WTC11 (cell line): ENCODE data around the gene EIF3A. TPM values are rescaled to one million over a fixed set of nuclear protein-coding genes. Genes with fewer than 3 reads are reported as not detected.

ENCODE experiments used
- ATAC-seq: fragments of 200-7000 bp; cut with Tn5 transposase; 2 replicates; pipeline ENCODE4 v1.10.0; 2021; ENCODE audit warnings: mild to moderate bottlenecking, moderate library complexity
- CTCF ChIA-PET: fragments of 300-600 bp; sonication (Branson Sonifier 250); formaldehyde crosslinking; loops from one replicate; lab custom pipeline; 2021; ENCODE audit warnings: antibody characterized with exemption; lab: Charles Lee
- POLR2A ChIA-PET: fragments of 350-600 bp; sonication (Branson Sonifier 250); formaldehyde crosslinking; loops from one replicate; lab custom pipeline; 2021; ENCODE audit warnings: antibody characterized with exemption; lab: Charles Lee
- DNase-seq: peaks from one replicate; pipeline ENCODE4 v3.0.0; 2021; ENCODE audit warnings: low spot score
- H3K27ac Mint-ChIP-seq: 2 replicates; pipeline ENCODE4 v1.8.0; 2021; ENCODE audit warnings: mixed read lengths
- H3K27me3 Mint-ChIP-seq: 2 replicates; pipeline ENCODE4 v1.8.0; 2021; ENCODE audit warnings: low read depth, mild to moderate bottlenecking, moderate library complexity, mixed read lengths
- H3K36me3 Mint-ChIP-seq: 2 replicates; pipeline ENCODE4 v1.8.0; 2021; ENCODE audit warnings: mixed read lengths
- H3K4me1 Mint-ChIP-seq: 2 replicates; pipeline ENCODE4 v1.8.0; 2022; ENCODE audit warnings: mixed read lengths
- H3K4me3 Mint-ChIP-seq: 2 replicates; pipeline ENCODE4 v1.8.0; 2021; ENCODE audit warnings: mild to moderate bottlenecking, moderate library complexity, mixed read lengths
- H3K9me3 Mint-ChIP-seq: 2 replicates; pipeline ENCODE4 v1.8.0; 2021; ENCODE audit warnings: mixed read lengths
- ATF1 ChIP-seq: sonication (generic); formaldehyde crosslinking; IDR thresholded peaks from 2 replicates; pipeline ENCODE4 v1.8.1; 2023; ENCODE audit warnings: mild to moderate bottlenecking, moderate library complexity, missing genetic modification reagents
- CTCF ChIP-seq: fragments of 200-600 bp; IDR thresholded peaks from 2 replicates; pipeline ENCODE4 v1.8.0; 2022; ENCODE audit warnings: antibody characterized with exemption
- ERG ChIP-seq: fragments of 250-450 bp; sonication (Bioruptor Pico); IDR thresholded peaks from 2 replicates; pipeline ENCODE4 v1.8.0; 2021; ENCODE audit warnings: mild to moderate bottlenecking
- GABPB1 ChIP-seq: sonication (generic); formaldehyde crosslinking; IDR thresholded peaks from 2 replicates; pipeline ENCODE4 v1.8.1; 2023; ENCODE audit warnings: mild to moderate bottlenecking, missing genetic modification reagents
- GRHL2 ChIP-seq: fragments of 250-450 bp; sonication (Bioruptor Pico); IDR thresholded peaks from 2 replicates; pipeline ENCODE4 v1.8.0; 2022; ENCODE audit warnings: mild to moderate bottlenecking, moderate library complexity; ENCODE audit not compliant: insufficient replicate concordance, severe bottlenecking
- GTF2I ChIP-seq: fragments of 250-450 bp; sonication (Bioruptor Pico); conservative IDR thresholded peaks from 2 replicates; pipeline ENCODE4 v1.4.0; 2021; ENCODE audit warnings: mild to moderate bottlenecking
- HMGA2 ChIP-seq: fragments of 250-450 bp; sonication (Bioruptor Pico); IDR thresholded peaks from 2 replicates; pipeline ENCODE4 v1.4.0; 2021; ENCODE audit warnings: mild to moderate bottlenecking, moderate library complexity
- HMGXB4 ChIP-seq: sonication (generic); formaldehyde crosslinking; IDR thresholded peaks from 2 replicates; pipeline ENCODE4 v1.8.1; 2023; ENCODE audit warnings: mild to moderate bottlenecking, moderate library complexity, missing genetic modification reagents
- IRF2 ChIP-seq: sonication (generic); formaldehyde crosslinking; IDR thresholded peaks from 2 replicates; pipeline ENCODE4 v1.8.0; 2022; ENCODE audit warnings: low read depth, missing genetic modification reagents, borderline replicate concordance
- KAT7 ChIP-seq: sonication (generic); formaldehyde crosslinking; IDR thresholded peaks from 2 replicates; pipeline ENCODE4 v1.8.1; 2023; ENCODE audit warnings: missing genetic modification reagents, mild to moderate bottlenecking, borderline replicate concordance
- NFATC4 ChIP-seq: fragments of 250-450 bp; sonication (Bioruptor Pico); IDR thresholded peaks from 2 replicates; pipeline ENCODE4 v1.9.0; 2021; ENCODE audit warnings: mild to moderate bottlenecking
- NFYB ChIP-seq: sonication (generic); formaldehyde crosslinking; conservative IDR thresholded peaks from 2 replicates; pipeline ENCODE4 v1.8.0; 2022; ENCODE audit warnings: low read depth, missing genetic modification reagents
- NR2C2 ChIP-seq: sonication (generic); formaldehyde crosslinking; IDR thresholded peaks from 2 replicates; pipeline ENCODE4 v1.8.0; 2022; ENCODE audit warnings: mild to moderate bottlenecking, missing genetic modification reagents
- PRRX2 ChIP-seq: fragments of 250-450 bp; sonication (Bioruptor Pico); IDR thresholded peaks from 2 replicates; pipeline ENCODE4 v1.8.0; 2021; ENCODE audit warnings: mild to moderate bottlenecking
- RELA ChIP-seq: sonication (generic); formaldehyde crosslinking; IDR thresholded peaks from 2 replicates; pipeline ENCODE4 v1.8.1; 2022; ENCODE audit warnings: missing genetic modification reagents, mild to moderate bottlenecking, borderline replicate concordance
- SMAD3 ChIP-seq: sonication (generic); formaldehyde crosslinking; IDR thresholded peaks from 2 replicates; pipeline ENCODE4 v1.8.0; 2022; ENCODE audit warnings: missing genetic modification reagents, mild to moderate bottlenecking, borderline replicate concordance
- ZMAT4 ChIP-seq: fragments of 250-450 bp; sonication (Bioruptor Pico); IDR thresholded peaks from 2 replicates; pipeline ENCODE4 v1.9.0; 2021; ENCODE audit warnings: mild to moderate bottlenecking
- ZNF219 ChIP-seq: sonication (generic); formaldehyde crosslinking; IDR thresholded peaks from 2 replicates; pipeline ENCODE4 v1.8.0; 2023; ENCODE audit warnings: missing genetic modification reagents, mild to moderate bottlenecking, borderline replicate concordance
- ZNF263 ChIP-seq: sonication (generic); formaldehyde crosslinking; IDR thresholded peaks from 2 replicates; pipeline ENCODE4 v1.8.1; 2022; ENCODE audit warnings: low read depth, mild to moderate bottlenecking, moderate library complexity, missing genetic modification reagents
- ZNF317 ChIP-seq: sonication (generic); formaldehyde crosslinking; IDR thresholded peaks from 2 replicates; pipeline ENCODE4 v1.8.1; 2023; ENCODE audit warnings: low read depth, mild to moderate bottlenecking, moderate library complexity, missing genetic modification reagents, borderline replicate concordance
- ZNF396 ChIP-seq: fragments of 250-450 bp; sonication (Bioruptor Pico); IDR thresholded peaks from 2 replicates; pipeline ENCODE4 v1.8.0; 2021; ENCODE audit warnings: mild to moderate bottlenecking, moderate library complexity, borderline replicate concordance
- ZNF425 ChIP-seq: fragments of 250-450 bp; sonication (Bioruptor Pico); conservative IDR thresholded peaks from 2 replicates; pipeline ENCODE4 v1.9.0; 2021; ENCODE audit warnings: mild to moderate bottlenecking
- ZNF671 ChIP-seq: fragments of 250-450 bp; sonication (Bioruptor Pico); IDR thresholded peaks from 2 replicates; pipeline ENCODE4 v1.8.0; 2021; ENCODE audit warnings: mild to moderate bottlenecking
- total RNA-seq: library from RNA; stranded (reverse); gene quantifications from 3 replicates; pipeline ENCODE4 v1.2.3, GENCODE V29; 2021

The EIF3A gene
- total RNA-seq, 1 experiment from 2014 or later = 213 TPM

- POLR2A ChIA-PET = no interaction called here
Measured at GRCh38 chr10:119007211-119007574, 73.4 kb downstream of the EIF3A start.

GRCh38 chr10:119006451-119007210 is 74.0 kb downstream of the EIF3A start:
- no peak overlapping the region for H3K27ac Mint-ChIP-seq
- CTCF ChIA-PET = interaction anchor here (1.1 kb wide), 1 partner anchor 23 kb away, joined by 3 read pairs; the partner anchor contains the start of gene NANOS1
- DNase-seq = no peak

More at GRCh38 chr10:119007211-119007574, 73.4 kb downstream of the EIF3A start:
- Mint-ChIP-seq H3K27me3 (no peaks in the 10 kb centered on the region), H3K36me3 (no peaks in the 10 kb centered on the region), H3K9me3 (peaks cover 13% of the 10 kb centered on the region), H3K4me1 (peaks cover 3% of the 10 kb centered on the region; the same call in 1 of the 2 replicates), H3K4me3 (no peak overlapping the region), H3K27ac (no peak overlapping the region)
- no peak for TF ChIP-seq RELA
- TF ChIP-seq SMAD3 (CRISPR knock-in tag) = no peak
- TF ChIP-seq ZNF263 = no peak
- no peak for TF ChIP-seq ZNF671 (CRISPR knock-in tag)
- TF ChIP-seq IRF2 (CRISPR knock-in tag) = no peak
- no peak for TF ChIP-seq ATF1 (CRISPR knock-in tag)
- no peak for TF ChIP-seq PRRX2
- TF ChIP-seq NFATC4 (CRISPR knock-in tag) = no peak
- DNase-seq = no peak
- ATAC-seq = no peak
- CTCF ChIA-PET = no interaction called here

GRCh38 chr10:119005362-119006043 is 75.1 kb downstream of the EIF3A start:
- ATAC-seq (no peak), DNase-seq (no peak)
- peaks cover 2% of the 10 kb centered on the region; the same call in 1 of the 2 replicates for H3K27me3 Mint-ChIP-seq
- H3K4me1 Mint-ChIP-seq = peaks cover 3% of the 10 kb centered on the region; the same call in 1 of the 2 replicates
- no peak overlapping the region for H3K4me3 Mint-ChIP-seq
- ChIA-PET POLR2A (no interaction called here), CTCF (no interaction called here)
- no peak overlapping the region for H3K27ac Mint-ChIP-seq
- no peaks in the 10 kb centered on the region for H3K36me3 Mint-ChIP-seq
- peaks cover 8% of the 10 kb centered on the region for H3K9me3 Mint-ChIP-seq
- no peak for TF ChIP-seq ZNF396 (CRISPR knock-in tag)
- TF ChIP-seq CTCF = no peak
- no peak for TF ChIP-seq ZNF219 (CRISPR knock-in tag)
- TF ChIP-seq ERG (CRISPR knock-in tag) = no peak
- TF ChIP-seq ZNF317 = no peak
- no peak for TF ChIP-seq PRRX2
- TF ChIP-seq GTF2I = no peak
- TF ChIP-seq GABPB1 (CRISPR knock-in tag) = no peak
- TF ChIP-seq ZMAT4 (CRISPR knock-in tag) = no peak
- no peak for TF ChIP-seq GRHL2 (CRISPR knock-in tag)
- TF ChIP-seq HMGXB4 (CRISPR knock-in tag) = no peak

More at GRCh38 chr10:119006451-119007210, 74.0 kb downstream of the EIF3A start:
- H3K27me3 Mint-ChIP-seq = peaks cover 2% of the 10 kb centered on the region; the same call in 1 of the 2 replicates
- TF ChIP-seq NFYB (CRISPR knock-in tag) (no peak), NFATC4 (CRISPR knock-in tag) (no peak), HMGA2 (no peak), KAT7 (CRISPR knock-in tag) (no peak), ZNF263 (no peak), NR2C2 (CRISPR knock-in tag) (no peak), ZNF671 (CRISPR knock-in tag) (no peak), ZNF425 (CRISPR knock-in tag) (no peak)
- TF ChIP-seq, all 79 proteins: peak for 0
- Mint-ChIP-seq H3K9me3 (peaks cover 13% of the 10 kb centered on the region), H3K4me1 (peaks cover 3% of the 10 kb centered on the region; the same call in 1 of the 2 replicates), H3K36me3 (no peaks in the 10 kb centered on the region), H3K4me3 (no peak overlapping the region)
- ATAC-seq = no peak
- POLR2A ChIA-PET = no interaction called here
